HL-60 (cell line): ENCODE data around the gene SNX18.

Source experiments
- DNase-seq, 2 experiments: peaks; one replicate each; pipeline ENCODE4 v3.0.0-alpha.2; 2010 to 2020; ENCODE audit warnings: low read depth in 1 of 2, low spot score in 1 of 2
- H3K27ac ChIP-seq: fragments of 250-450 bp; sonication (Bioruptor Pico); replicated peaks from 2 replicates; pipeline ENCODE4 v1.5.1; 2020; ENCODE audit warnings: mild to moderate bottlenecking, moderate library complexity
- H3K27me3 ChIP-seq: fragments of 250-450 bp; sonication (Bioruptor Pico); 2 replicates; pipeline ENCODE4 v1.5.1; 2021; ENCODE audit warnings: mild to moderate bottlenecking, moderate library complexity; ENCODE audit not compliant: insufficient read depth, poor library complexity, severe bottlenecking
- H3K4me3 ChIP-seq: replicated peaks from 2 replicates; pipeline ENCODE4 v1.5.1; 2011; ENCODE audit warnings: mild to moderate bottlenecking, control low read depth, low read length; ENCODE audit not compliant: insufficient read depth
- GABPA ChIP-seq: IDR thresholded peaks from 2 replicates; pipeline ENCODE4 v1.6.1; 2012; ENCODE audit warnings: low read depth
- POLR2AphosphoS5 ChIP-seq: IDR thresholded peaks from 2 replicates; pipeline ENCODE4 v1.6.1; 2012; ENCODE audit warnings: low read depth
- SPI1 ChIP-seq: IDR thresholded peaks from 2 replicates; pipeline ENCODE4 v1.6.1; 2012; ENCODE audit warnings: low read depth, mild to moderate bottlenecking, borderline replicate concordance
- TF ChIP-seq, protein P1 (sequence below): IDR thresholded peaks from one replicate; pipeline ENCODE4 v1.5.1; 2011; ENCODE audit warnings: low read length, control low read depth, inconsistent platforms; ENCODE audit not compliant: insufficient read depth
- TF ChIP-seq, protein P2 (sequence below): IDR thresholded peaks from 2 replicates; pipeline ENCODE4 v1.6.1; 2012; ENCODE audit warnings: low read depth; ENCODE audit not compliant: insufficient replicate concordance

The SNX18 gene

DNA sequence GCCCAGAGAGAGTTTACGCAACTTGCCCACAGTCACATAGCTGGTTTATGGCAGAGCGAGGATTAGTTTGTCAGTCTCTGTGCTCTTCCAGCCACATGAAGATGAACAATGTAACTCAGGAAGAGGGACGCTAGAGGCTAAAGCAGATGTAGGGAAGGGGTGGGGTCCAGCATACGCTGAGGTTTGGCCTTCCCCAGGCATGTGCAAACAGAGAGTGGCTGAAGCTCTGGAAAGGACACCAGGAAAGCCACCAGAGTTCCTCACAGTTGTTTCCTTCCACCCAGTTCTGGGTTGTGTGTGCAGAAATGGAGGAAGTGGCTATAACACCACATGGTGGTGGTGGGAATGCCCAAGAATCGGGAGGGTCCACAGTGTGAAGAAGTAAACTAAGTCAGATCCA, 60.0 kb downstream of the SNX18 start:
- Histone ChIP-seq H3K27me3 (no peaks in the 10 kb centered on the region), H3K27ac (no peak overlapping the region), H3K4me3 (no peak overlapping the region)
- DNase-seq = peak in 1 of 2 experiments; percentile 8
- TF ChIP-seq, protein P1, sequence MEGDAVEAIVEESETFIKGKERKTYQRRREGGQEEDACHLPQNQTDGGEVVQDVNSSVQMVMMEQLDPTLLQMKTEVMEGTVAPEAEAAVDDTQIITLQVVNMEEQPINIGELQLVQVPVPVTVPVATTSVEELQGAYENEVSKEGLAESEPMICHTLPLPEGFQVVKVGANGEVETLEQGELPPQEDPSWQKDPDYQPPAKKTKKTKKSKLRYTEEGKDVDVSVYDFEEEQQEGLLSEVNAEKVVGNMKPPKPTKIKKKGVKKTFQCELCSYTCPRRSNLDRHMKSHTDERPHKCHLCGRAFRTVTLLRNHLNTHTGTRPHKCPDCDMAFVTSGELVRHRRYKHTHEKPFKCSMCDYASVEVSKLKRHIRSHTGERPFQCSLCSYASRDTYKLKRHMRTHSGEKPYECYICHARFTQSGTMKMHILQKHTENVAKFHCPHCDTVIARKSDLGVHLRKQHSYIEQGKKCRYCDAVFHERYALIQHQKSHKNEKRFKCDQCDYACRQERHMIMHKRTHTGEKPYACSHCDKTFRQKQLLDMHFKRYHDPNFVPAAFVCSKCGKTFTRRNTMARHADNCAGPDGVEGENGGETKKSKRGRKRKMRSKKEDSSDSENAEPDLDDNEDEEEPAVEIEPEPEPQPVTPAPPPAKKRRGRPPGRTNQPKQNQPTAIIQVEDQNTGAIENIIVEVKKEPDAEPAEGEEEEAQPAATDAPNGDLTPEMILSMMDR = no peak

DNA sequence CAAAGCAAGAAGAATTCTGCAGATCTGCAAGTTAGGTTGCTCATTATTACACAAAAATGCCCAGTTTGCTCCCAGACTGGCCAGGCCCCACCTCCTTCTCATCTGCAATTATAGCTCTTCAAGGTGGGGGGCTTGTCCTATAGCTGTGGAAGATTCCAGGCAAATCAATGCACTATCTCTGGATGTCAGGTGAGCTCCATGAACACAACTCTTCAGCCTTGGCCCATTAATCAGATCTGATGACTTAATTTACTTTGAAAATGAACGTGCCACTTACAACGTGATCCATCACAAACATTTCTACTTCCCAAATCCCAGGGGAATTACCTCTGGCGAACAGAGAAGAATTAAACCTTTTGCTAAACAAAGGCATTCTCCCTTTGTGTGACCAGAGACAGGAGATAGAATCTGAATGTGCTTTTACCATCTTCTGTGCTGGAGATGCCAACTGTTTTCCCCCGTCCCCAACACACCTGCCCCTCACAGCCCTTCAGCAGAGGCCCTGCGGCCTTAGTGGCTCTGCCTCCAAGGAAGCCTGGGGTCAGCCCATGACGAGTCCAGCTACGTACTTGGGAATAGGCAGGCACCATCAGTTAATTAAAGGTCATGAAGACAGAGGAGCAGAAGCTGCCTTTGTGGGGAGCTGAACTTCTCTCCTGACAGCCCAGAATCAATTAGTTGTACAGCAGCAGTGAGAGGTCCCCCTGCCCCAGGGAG, 60.5 kb downstream of the SNX18 start:
- Histone ChIP-seq H3K27me3 (no peaks in the 10 kb centered on the region), H3K4me3 (no peak overlapping the region), H3K27ac (no peak overlapping the region)
- TF ChIP-seq GABPA (no peak), POLR2AphosphoS5 (no peak), SPI1 (no peak)
- TF ChIP-seq, protein P2, sequence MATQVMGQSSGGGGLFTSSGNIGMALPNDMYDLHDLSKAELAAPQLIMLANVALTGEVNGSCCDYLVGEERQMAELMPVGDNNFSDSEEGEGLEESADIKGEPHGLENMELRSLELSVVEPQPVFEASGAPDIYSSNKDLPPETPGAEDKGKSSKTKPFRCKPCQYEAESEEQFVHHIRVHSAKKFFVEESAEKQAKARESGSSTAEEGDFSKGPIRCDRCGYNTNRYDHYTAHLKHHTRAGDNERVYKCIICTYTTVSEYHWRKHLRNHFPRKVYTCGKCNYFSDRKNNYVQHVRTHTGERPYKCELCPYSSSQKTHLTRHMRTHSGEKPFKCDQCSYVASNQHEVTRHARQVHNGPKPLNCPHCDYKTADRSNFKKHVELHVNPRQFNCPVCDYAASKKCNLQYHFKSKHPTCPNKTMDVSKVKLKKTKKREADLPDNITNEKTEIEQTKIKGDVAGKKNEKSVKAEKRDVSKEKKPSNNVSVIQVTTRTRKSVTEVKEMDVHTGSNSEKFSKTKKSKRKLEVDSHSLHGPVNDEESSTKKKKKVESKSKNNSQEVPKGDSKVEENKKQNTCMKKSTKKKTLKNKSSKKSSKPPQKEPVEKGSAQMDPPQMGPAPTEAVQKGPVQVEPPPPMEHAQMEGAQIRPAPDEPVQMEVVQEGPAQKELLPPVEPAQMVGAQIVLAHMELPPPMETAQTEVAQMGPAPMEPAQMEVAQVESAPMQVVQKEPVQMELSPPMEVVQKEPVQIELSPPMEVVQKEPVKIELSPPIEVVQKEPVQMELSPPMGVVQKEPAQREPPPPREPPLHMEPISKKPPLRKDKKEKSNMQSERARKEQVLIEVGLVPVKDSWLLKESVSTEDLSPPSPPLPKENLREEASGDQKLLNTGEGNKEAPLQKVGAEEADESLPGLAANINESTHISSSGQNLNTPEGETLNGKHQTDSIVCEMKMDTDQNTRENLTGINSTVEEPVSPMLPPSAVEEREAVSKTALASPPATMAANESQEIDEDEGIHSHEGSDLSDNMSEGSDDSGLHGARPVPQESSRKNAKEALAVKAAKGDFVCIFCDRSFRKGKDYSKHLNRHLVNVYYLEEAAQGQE = no peak
- TF ChIP-seq, protein P1 = no peak
- no peak for DNase-seq

DNA sequence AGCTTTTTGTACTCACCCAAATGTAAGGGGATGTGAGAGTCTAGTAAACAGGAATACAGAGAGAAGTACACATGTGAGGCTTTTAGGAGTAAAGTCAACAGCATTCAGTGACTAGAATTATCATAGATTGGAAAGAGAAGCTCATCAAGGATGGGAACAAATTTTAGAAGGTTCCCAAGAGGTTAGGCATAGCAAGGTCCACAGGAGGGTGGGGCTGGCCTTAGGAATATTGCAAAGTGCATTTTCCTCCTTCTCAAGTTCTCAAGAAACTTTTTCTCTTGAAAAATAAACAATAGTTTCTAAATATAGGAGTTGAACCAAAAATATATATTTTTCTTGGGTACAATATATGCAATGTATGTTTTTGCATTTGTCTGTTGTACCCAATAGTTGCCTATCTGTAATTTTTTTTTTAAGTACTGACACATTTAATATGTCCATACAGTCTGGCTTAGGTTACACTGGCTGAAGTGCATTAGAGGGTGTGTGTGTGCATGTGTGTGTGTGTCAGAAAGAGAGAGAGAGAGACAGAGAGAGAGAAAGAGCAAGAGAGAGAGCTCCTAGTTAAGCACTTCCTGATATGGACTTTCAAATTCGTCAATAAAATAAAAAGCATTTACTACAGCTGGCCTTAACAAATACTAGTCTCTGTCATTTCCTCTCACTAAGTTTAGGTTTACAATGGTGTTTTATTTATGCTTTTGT, 62.2 kb downstream of the SNX18 start:
- Histone ChIP-seq H3K4me3 (no peak overlapping the region), H3K27me3 (no peaks in the 10 kb centered on the region), H3K27ac (no peak overlapping the region)
- no peak for DNase-seq
- TF ChIP-seq, protein P2 = no peak
- TF ChIP-seq SPI1 (no peak), GABPA (no peak), POLR2AphosphoS5 (no peak)
- TF ChIP-seq, protein P1 = no peak
